ENCODE measurements around the gene TAS1R3. TPM values are rescaled to one million over a fixed set of nuclear protein-coding genes. Genes with fewer than 3 reads are reported as not detected.
A peak's percentile ranks its signal among the peaks of the same experiment; 100 is the strongest.

Gene TAS1R3
- total and polyA plus RNA-seq, 2 of the 4 experiments (the other 2 are of a cell fraction), result under 0.01 to 0.05 TPM

- no peak overlapping the region for H2BK15ac ChIP-seq (ENCODE audit: low read depth, low read length)
- H3K4me2 ChIP-seq (ENCODE audit: low read depth, low read length), result no peak overlapping the region
- WGBS, 2 experiments (ENCODE audit: extremely low coverage in 2 of 2, insufficient read length in 1 of 2), result 100% methylated on average over 1 of the region's 10 CpGs; no CpG with 5 or more reads in 1 of the 2 experiments
- H4K8ac ChIP-seq (ENCODE audit: low read depth in 2 of 2, low read length in 2 of 2), result peak overlapping the region; percentile 76 to 97; a peak in 2 of 4 replicates
- TF ChIP-seq BHLHE40 (IDR thresholded peaks at IDR 0.05; ENCODE audit: low read depth, low read length) (no peak), CEBPB (IDR thresholded peaks at IDR 0.05; ENCODE audit: low read depth, low read length) (no peak), NFE2L2 (IDR thresholded peaks at IDR 0.05; ENCODE audit: low read depth, low read length) (no peak)
- H3K9ac ChIP-seq (ENCODE audit: low read depth, low read length), result no peak overlapping the region
- ChIA-PET POLR2A (ENCODE audit: unreplicated experiment) (no interaction called here), CTCF (no interaction called here)
- no peak for ATAC-seq (ENCODE audit: low read depth)
- no peak overlapping the region for H2BK20ac ChIP-seq (ENCODE audit: low read depth, low read length)
- peaks cover 3 to 40% of the 10 kb centered on the region in 2 experiments; a peak in 3 of 4 replicates for H3K79me1 ChIP-seq (ENCODE audit: low read depth in 1 of 2, low read length in 2 of 2)
- no peak overlapping the region for H3K4me3 ChIP-seq (ENCODE audit: insufficient read depth, low read depth, low read length)
- H4K20me1 ChIP-seq (ENCODE audit: insufficient read depth, low read length), result peaks cover 10% of the 10 kb centered on the region; the same call in 1 of the 2 replicates
- in situ Hi-C loops (cut with MboI; ENCODE audit: low sequenced_read_pairs), result no loop called here
- H3K56ac ChIP-seq (ENCODE audit: extremely low read depth, insufficient read depth, low read length), result no peak overlapping the region
- no peak overlapping the region for H2BK5ac ChIP-seq (ENCODE audit: low read depth, low read length, poor library complexity, severe bottlenecking)
- H3K9me1 ChIP-seq (ENCODE audit: insufficient read depth, low read length), result 0 out of 2 replicates have a peak, but pooled peaks cover 5% of the 10 kb centered on the region
- H3K27me3 ChIP-seq (ENCODE audit: control insufficient read depth, insufficient read depth, low read length), result no peaks in the 10 kb centered on the region
- H3K4me1 ChIP-seq (ENCODE audit: control insufficient read depth, insufficient read depth, low read length), result peaks cover 10% of the 10 kb centered on the region
- H3K36me3 ChIP-seq (ENCODE audit: control insufficient read depth, insufficient read depth, low read length), result peaks cover 11% of the 10 kb centered on the region
- H2AK9ac ChIP-seq (replicated peaks; ENCODE audit: low read depth, low read length, poor library complexity), result no peak overlapping the region
- H4K91ac ChIP-seq (ENCODE audit: insufficient read depth, low read depth, low read length), result no peak overlapping the region
- H2AFZ ChIP-seq (replicated peaks; ENCODE audit: low read length, poor library complexity), result no peak overlapping the region
- intact Hi-C loops (cut with micrococcal nuclease), result no loop called here
- H3K18ac ChIP-seq (ENCODE audit: low read depth, low read length), result no peak overlapping the region
- no peak overlapping the region for H2BK120ac ChIP-seq (ENCODE audit: low read depth, low read length)
- H3K27ac ChIP-seq (ENCODE audit: insufficient read depth, low read length), result no peak overlapping the region
- H3K23ac ChIP-seq (ENCODE audit: low read depth, low read length), result no peak overlapping the region
- no peak overlapping the region for H3K14ac ChIP-seq (replicated peaks; ENCODE audit: low read depth, low read length)
- no TSS peak for BruUV-seq (replicated peaks)
- H3K9me3 ChIP-seq (ENCODE audit: control insufficient read depth, insufficient read depth, low read length), result no peaks in the 10 kb centered on the region
- H3K4ac ChIP-seq (ENCODE audit: low read depth, low read length), result no peak overlapping the region
- no peak for DNase-seq
- peak overlapping the region; percentile 96; the same call in 1 of the 2 replicates for H2AK5ac ChIP-seq (ENCODE audit: low read depth, low read length)
- dilution Hi-C loops (cut with HindIII; ENCODE audit: low sequenced_read_pairs, unreplicated experiment), result no loop called here
- H4K5ac ChIP-seq (ENCODE audit: low read depth, low read length), result 0 out of 2 replicates have a peak overlapping the region, but pooled peaks have one; percentile 19
Measured at GRCh38 chr1:1376551-1377226, 45.6 kb downstream of the TAS1R3 start.
